ENCODE data around the gene AAMDC.
"Not testable (repeated sequence)": the region's sequence is repeated elsewhere in the genome, so short reads cannot be mapped to it uniquely, and the experiment has no call there.

The AAMDC gene

GRCh38 chr11:77843700-77844099, 22.8 kb downstream of the AAMDC start:
- H2AFZ ChIP-seq (ENCODE audit: low read depth, low read length); DNase-seq; H3K14ac ChIP-seq (ENCODE audit: low read length in 2 of 2); H3K4me1 ChIP-seq (ENCODE audit: control insufficient read depth, insufficient read depth, low read depth, low read length); H2BK15ac ChIP-seq (ENCODE audit: low read depth, poor library complexity, severe bottlenecking); H3K27ac ChIP-seq (ENCODE audit: low read length, poor library complexity, severe bottlenecking); H3K79me1 ChIP-seq (replicated peaks; ENCODE audit: low read length, poor library complexity, severe bottlenecking); H3K4me2 ChIP-seq (ENCODE audit: low read length, poor library complexity, severe bottlenecking); H2AK5ac ChIP-seq (ENCODE audit: low read length, severe bottlenecking); H4K8ac ChIP-seq (ENCODE audit: low read length); H2BK12ac ChIP-seq (ENCODE audit: low read length in 2 of 2); H3K4me3 ChIP-seq (ENCODE audit: insufficient read depth in 1 of 2, low read depth in 1 of 2, low read length in 2 of 2); H4K91ac ChIP-seq (ENCODE audit: low read length); H3K27me3 ChIP-seq (ENCODE audit: control insufficient read depth in 1 of 2, insufficient read depth in 1 of 2, low read length in 2 of 2); H3K4ac ChIP-seq (ENCODE audit: low read depth in 1 of 2, low read length in 2 of 2); H2BK120ac ChIP-seq (ENCODE audit: low read depth, low read length); H3K9ac ChIP-seq (ENCODE audit: low read length); H3K23ac ChIP-seq (ENCODE audit: low read length in 2 of 2); H2BK5ac ChIP-seq (ENCODE audit: low read depth, low read length, poor library complexity, severe bottlenecking); H3K9me3 ChIP-seq (ENCODE audit: control insufficient read depth, low read length); H3K18ac ChIP-seq (ENCODE audit: low read depth in 1 of 2, low read length in 2 of 2): not testable (repeated sequence)
- peaks cover 14 to 61% of the 10 kb centered on the region in 2 experiments for H3K36me3 ChIP-seq (ENCODE audit: control insufficient read depth in 1 of 2, insufficient read depth in 2 of 2, low read depth in 1 of 2, low read length in 2 of 2)
- WGBS = 100% methylated on average over 1 of the region's 5 CpGs

DNA sequence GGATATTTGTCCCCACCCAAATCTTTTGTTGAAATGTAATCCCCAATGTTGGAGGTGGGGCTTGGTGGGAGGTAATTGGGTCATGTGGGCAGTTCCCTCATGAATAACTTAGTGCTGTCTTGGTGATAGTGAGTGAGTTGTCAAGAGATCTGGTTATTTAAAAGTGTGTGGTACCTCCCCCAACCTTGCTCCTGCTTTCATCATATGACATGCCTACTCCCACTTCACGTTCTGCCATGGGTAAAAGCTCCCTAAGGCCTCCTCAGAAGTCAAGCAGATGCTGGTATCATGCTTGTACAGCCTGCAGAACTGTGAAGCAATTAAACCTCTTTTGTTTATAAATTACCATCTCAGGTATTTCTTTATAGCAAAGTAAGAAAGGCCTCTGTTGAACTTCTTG, 30.6 kb downstream of the AAMDC start:
- Histone ChIP-seq H3K4me2 (ENCODE audit: low read length, poor library complexity, severe bottlenecking) (no peak overlapping the region), H3K27me3 (ENCODE audit: control insufficient read depth in 1 of 2, insufficient read depth in 1 of 2, low read length in 2 of 2) (no peaks in the 10 kb centered on the region), H3K27ac (ENCODE audit: low read length, poor library complexity, severe bottlenecking) (no peak overlapping the region), H3K4me3 (ENCODE audit: insufficient read depth in 1 of 2, low read depth in 1 of 2, low read length in 2 of 2) (no peak overlapping the region), H3K9me3 (ENCODE audit: control insufficient read depth, low read length) (peaks cover 18% of the 10 kb centered on the region), H3K18ac (ENCODE audit: low read depth in 1 of 2, low read length in 2 of 2) (no peak overlapping the region), H3K4me1 (ENCODE audit: control insufficient read depth, insufficient read depth, low read depth, low read length) (no peaks in the 10 kb centered on the region), H2BK5ac (ENCODE audit: low read depth, low read length, poor library complexity, severe bottlenecking) (no peak overlapping the region), H4K8ac (ENCODE audit: low read length) (no peak overlapping the region), H4K91ac (ENCODE audit: low read length) (no peak overlapping the region), H3K9ac (ENCODE audit: low read length) (no peak overlapping the region), H3K36me3 (ENCODE audit: control insufficient read depth in 1 of 2, insufficient read depth in 2 of 2, low read depth in 1 of 2, low read length in 2 of 2) (peaks cover 22 to 59% of the 10 kb centered on the region in 2 experiments), H2AFZ (ENCODE audit: low read depth, low read length) (no peak overlapping the region), H2BK120ac (ENCODE audit: low read depth, low read length) (no peak overlapping the region), H3K79me1 (replicated peaks; ENCODE audit: low read length, poor library complexity, severe bottlenecking) (peaks cover 9% of the 10 kb centered on the region), H2BK15ac (ENCODE audit: low read depth, poor library complexity, severe bottlenecking) (no peak overlapping the region), H2AK5ac (ENCODE audit: low read length, severe bottlenecking) (peak overlapping the region; percentile 29), H3K14ac (ENCODE audit: low read length in 2 of 2) (no peak overlapping the region), H2BK12ac (ENCODE audit: low read length in 2 of 2) (no peak overlapping the region), H3K23ac (ENCODE audit: low read length in 2 of 2) (no peak overlapping the region), H3K4ac (ENCODE audit: low read depth in 1 of 2, low read length in 2 of 2) (no peak overlapping the region)
- 100% methylated on average over 1 of the region's 1 CpG for WGBS
- DNase-seq = no peak

- Histone ChIP-seq H2BK5ac (ENCODE audit: low read depth, low read length, poor library complexity, severe bottlenecking) (no peak overlapping the region), H3K27me3 (ENCODE audit: control insufficient read depth in 1 of 2, insufficient read depth in 1 of 2, low read length in 2 of 2) (no peaks in the 10 kb centered on the region), H2BK12ac (ENCODE audit: low read length in 2 of 2) (no peak overlapping the region), H2AFZ (ENCODE audit: low read depth, low read length) (no peak overlapping the region), H3K4me1 (ENCODE audit: control insufficient read depth, insufficient read depth, low read depth, low read length) (no peaks in the 10 kb centered on the region), H2AK5ac (ENCODE audit: low read length, severe bottlenecking) (no peak overlapping the region), H3K4ac (ENCODE audit: low read depth in 1 of 2, low read length in 2 of 2) (no peak overlapping the region), H2BK120ac (ENCODE audit: low read depth, low read length) (no peak overlapping the region), H3K36me3 (ENCODE audit: control insufficient read depth in 1 of 2, insufficient read depth in 2 of 2, low read depth in 1 of 2, low read length in 2 of 2) (peaks cover 29 to 47% of the 10 kb centered on the region in 2 experiments), H3K9ac (ENCODE audit: low read length) (no peak overlapping the region), H3K18ac (ENCODE audit: low read depth in 1 of 2, low read length in 2 of 2) (no peak overlapping the region), H3K23ac (ENCODE audit: low read length in 2 of 2) (no peak overlapping the region), H3K14ac (ENCODE audit: low read length in 2 of 2) (no peak overlapping the region), H3K9me3 (ENCODE audit: control insufficient read depth, low read length) (peaks cover 24% of the 10 kb centered on the region), H4K8ac (ENCODE audit: low read length) (no peak overlapping the region), H3K4me3 (ENCODE audit: insufficient read depth in 1 of 2, low read depth in 1 of 2, low read length in 2 of 2) (peak overlapping the region in 1 of 2 experiments; percentile 37), H3K4me2 (ENCODE audit: low read length, poor library complexity, severe bottlenecking) (no peak overlapping the region), H3K27ac (ENCODE audit: low read length, poor library complexity, severe bottlenecking) (no peak overlapping the region), H2BK15ac (ENCODE audit: low read depth, poor library complexity, severe bottlenecking) (no peak overlapping the region), H4K91ac (ENCODE audit: low read length) (no peak overlapping the region), H3K79me1 (replicated peaks; ENCODE audit: low read length, poor library complexity, severe bottlenecking) (peaks cover 9% of the 10 kb centered on the region)
- DNase-seq = no peak
- WGBS = 100% methylated on average over 2 of the region's 2 CpGs
Measured at GRCh38 chr11:77854838-77855237, 33.9 kb downstream of the AAMDC start.

- H3K4me2 ChIP-seq (ENCODE audit: low read length, poor library complexity, severe bottlenecking); H2BK12ac ChIP-seq (ENCODE audit: low read length in 2 of 2); H3K27ac ChIP-seq (ENCODE audit: low read length, poor library complexity, severe bottlenecking); H3K4me3 ChIP-seq (ENCODE audit: insufficient read depth in 1 of 2, low read depth in 1 of 2, low read length in 2 of 2); H2AFZ ChIP-seq (ENCODE audit: low read depth, low read length); H2AK5ac ChIP-seq (ENCODE audit: low read length, severe bottlenecking); H3K4me1 ChIP-seq (ENCODE audit: control insufficient read depth, insufficient read depth, low read depth, low read length); H2BK5ac ChIP-seq (ENCODE audit: low read depth, low read length, poor library complexity, severe bottlenecking); H4K91ac ChIP-seq (ENCODE audit: low read length); DNase-seq; H3K27me3 ChIP-seq (ENCODE audit: control insufficient read depth in 1 of 2, insufficient read depth in 1 of 2, low read length in 2 of 2); H3K18ac ChIP-seq (ENCODE audit: low read depth in 1 of 2, low read length in 2 of 2); H2BK15ac ChIP-seq (ENCODE audit: low read depth, poor library complexity, severe bottlenecking); H3K9ac ChIP-seq (ENCODE audit: low read length); H3K14ac ChIP-seq (ENCODE audit: low read length in 2 of 2); H4K8ac ChIP-seq (ENCODE audit: low read length); H2BK120ac ChIP-seq (ENCODE audit: low read depth, low read length); H3K23ac ChIP-seq (ENCODE audit: low read length in 2 of 2); H3K4ac ChIP-seq (ENCODE audit: low read depth in 1 of 2, low read length in 2 of 2): not testable (repeated sequence)
- 93% methylated on average over 6 of the region's 10 CpGs for WGBS
- Histone ChIP-seq H3K79me1 (replicated peaks; ENCODE audit: low read length, poor library complexity, severe bottlenecking) (peaks cover 13% of the 10 kb centered on the region), H3K36me3 (ENCODE audit: control insufficient read depth in 1 of 2, insufficient read depth in 2 of 2, low read depth in 1 of 2, low read length in 2 of 2) (peaks cover 32 to 38% of the 10 kb centered on the region in 2 experiments), H3K9me3 (ENCODE audit: control insufficient read depth, low read length) (peaks cover 24% of the 10 kb centered on the region)
Measured at GRCh38 chr11:77857906-77858457, 37.0 kb downstream of the AAMDC start.

All from mesenchymal stem cell (in vitro differentiated cells and primary cell).